HG03135 (cell line): ENCODE measurements around the gene RAD9B.
"Not testable (repeated sequence)": the region's sequence is repeated elsewhere in the genome, so short reads cannot be mapped to it uniquely, and the experiment has no call there.

Experiments
- ATAC-seq: cut with Tn5 transposase; IDR thresholded peaks from one replicate; pipeline ENCODE4 v1.9.1; 2021; ENCODE audit warnings: mild to moderate bottlenecking, moderate library complexity; ENCODE audit not compliant: unreplicated experiment

The RAD9B gene

GRCh38 chr12:110501752-110502738 is at the start of gene RAD9B, which contains the start of gene VPS29:
Gene RAD9B, plus strand, starts transcription at chr12:110502331. Its CDS starts 7 bp downstream, at chr12:110502338.
Gene VPS29, minus strand, starts transcription at chr12:110502111. Its CDS starts 60 bp downstream, at chr12:110502051.
- ATAC-seq = peak; percentile 90

GRCh38 chr12:110453569-110454296 is 48.4 kb upstream of the RAD9B start:
- ATAC-seq = no peak

DNA sequence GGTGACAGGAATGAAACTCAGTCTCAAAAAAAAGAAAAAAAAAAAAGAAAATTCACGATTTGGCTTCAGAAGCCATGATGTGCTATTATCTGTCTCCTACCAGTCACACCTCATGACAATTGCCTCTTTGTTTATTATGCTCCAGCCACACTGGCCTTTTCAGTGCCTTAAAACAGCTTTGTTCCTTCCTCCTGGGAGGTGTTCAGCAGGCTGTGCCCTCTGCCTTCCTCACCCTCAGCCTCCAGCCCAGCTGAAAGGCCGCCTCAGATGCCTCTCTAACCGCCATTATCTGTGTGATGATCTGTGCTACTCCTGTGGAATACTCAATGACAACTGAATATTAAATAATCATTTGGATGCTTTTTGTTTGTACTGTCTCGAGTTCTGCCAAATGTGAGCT is 43.4 kb upstream of the RAD9B start:
- no peak for ATAC-seq

DNA sequence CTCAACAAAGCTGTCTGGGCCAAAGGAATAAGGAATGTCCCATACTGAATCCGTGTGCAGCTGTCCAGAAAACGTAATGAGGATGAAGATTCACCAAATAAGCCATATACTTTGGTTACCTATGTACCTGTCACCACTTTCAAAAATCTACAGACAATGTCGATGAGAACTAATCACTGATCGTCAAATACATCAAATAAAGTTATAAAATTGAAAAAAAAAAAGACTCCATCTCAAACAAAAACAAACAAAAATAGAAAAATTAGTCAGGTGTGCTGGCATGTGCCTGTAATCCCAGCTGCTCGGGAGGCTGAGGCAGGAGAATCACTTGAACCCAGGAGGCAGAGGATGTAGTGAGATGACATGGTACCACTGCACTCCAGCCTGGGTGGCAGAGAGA is 40.9 kb upstream of the RAD9B start:
- ATAC-seq = not testable (repeated sequence)

DNA sequence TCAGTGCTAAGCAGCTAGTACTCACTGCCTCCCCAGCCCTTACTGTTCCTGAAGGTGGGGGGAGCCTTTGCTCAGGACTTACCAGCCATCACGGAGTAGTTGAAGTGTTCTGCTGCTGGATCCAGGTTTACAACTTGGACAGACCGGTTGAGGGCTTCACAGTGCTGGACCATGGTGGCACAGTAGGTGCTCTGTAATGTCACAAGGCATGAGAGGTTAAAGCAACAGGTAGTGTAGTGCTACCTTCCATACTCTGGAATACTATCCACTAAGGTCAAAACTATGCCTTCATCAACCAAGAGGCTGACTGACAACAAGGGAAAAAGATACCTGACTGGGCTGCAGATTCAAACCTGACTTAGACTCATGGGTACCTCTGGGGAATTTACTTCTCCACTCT is 37.1 kb upstream of the RAD9B start:
- no peak for ATAC-seq

DNA sequence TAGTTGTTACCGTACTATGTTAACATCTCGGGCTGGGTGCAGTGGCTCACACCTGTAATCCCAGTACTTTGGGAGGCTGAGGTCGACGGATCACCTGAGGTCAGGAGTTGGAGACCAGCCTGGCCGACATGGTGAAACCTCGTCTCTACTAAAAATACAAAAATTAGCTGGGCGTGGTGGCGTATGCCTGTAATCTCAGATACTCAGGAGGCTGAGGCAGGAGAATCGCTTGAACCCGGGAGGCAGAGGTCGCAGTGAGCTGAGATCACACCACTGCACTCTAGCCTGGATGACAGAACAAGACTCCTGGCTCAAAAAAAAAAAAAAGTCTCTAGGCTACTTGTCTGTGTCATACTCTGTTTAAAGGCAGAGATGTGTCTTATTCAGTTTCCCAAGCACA is 36.4 kb upstream of the RAD9B start:
- ATAC-seq = not testable (repeated sequence)

- no peak for ATAC-seq
Measured at GRCh38 chr12:110466791-110467190, 35.3 kb upstream of the RAD9B start.

DNA sequence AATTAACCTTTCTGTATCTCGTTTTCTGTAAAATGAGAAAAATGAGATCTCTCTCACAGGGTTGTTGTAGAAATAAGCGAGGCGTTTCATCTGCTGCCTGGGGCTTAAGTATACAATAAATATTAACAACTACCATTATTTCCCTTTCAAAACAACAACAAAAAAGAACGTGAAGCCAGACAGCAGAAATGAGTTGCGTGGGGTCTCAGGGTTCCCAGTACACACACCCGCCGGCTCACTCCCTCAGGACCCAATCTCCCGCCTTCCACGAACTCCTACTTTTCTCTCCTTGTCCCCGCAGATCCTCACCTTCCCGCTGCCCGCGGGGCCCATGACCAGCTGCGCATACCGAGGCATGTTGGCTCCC is 34.3 kb upstream of the RAD9B start:
- ATAC-seq = no peak

DNA sequence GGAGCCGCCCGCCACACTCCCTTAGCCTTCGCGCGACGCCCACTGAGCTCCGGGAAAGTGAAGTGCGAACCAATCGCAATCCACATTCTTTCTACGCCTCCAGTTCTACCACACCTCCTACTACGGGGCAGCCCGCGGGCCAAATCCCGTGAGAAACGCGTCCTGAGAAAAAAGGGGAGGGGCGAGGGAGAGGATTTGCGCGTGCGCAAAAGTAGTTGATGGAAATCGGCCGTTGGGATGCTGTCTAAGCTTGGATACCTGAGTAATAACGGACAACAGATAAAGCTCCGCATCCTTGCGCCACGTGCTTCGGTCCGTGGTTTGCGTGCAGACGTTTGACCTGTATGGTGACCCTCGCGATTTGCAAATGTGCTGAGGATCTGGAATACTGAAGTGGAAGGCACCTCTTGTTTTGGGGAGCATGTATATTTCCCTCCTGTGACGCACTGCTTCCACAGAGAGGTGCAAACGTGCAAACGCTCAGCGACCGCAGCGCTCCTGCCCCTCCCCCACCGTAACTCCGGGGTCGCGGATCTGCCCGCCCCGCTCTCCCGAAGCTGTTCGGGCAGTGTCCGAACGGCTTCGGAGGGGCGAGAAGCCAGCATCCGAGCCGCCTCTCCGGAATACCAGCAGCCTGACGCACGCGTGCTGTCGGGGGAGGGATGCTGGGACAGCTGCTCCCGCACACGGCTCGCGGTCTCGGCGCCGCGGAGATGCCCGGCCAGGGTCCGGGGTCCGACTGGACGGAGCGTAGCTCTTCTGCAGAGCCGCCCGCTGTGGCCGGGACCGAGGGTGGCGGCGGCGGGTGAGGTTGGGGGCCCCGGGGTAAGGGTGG is 33.7 kb upstream of the RAD9B start, which contains the start of the genes FAM216A and GPN3:
FAM216A (plus strand) TSS at position 632 of the 835 bp plus-strand sequence; CDS start at position 663, 31 bp downstream.
GPN3 (minus strand) TSS at position 44 of the 835 bp plus-strand sequence. CDS start 54 bp downstream, outside the sequence.
- peak; percentile 72 for ATAC-seq

GRCh38 chr12:110475426-110475825 is 26.7 kb upstream of the RAD9B start:
- no peak for ATAC-seq

- no peak for ATAC-seq
Measured at GRCh38 chr12:110498984-110499706, 3.0 kb upstream of the RAD9B start.

DNA sequence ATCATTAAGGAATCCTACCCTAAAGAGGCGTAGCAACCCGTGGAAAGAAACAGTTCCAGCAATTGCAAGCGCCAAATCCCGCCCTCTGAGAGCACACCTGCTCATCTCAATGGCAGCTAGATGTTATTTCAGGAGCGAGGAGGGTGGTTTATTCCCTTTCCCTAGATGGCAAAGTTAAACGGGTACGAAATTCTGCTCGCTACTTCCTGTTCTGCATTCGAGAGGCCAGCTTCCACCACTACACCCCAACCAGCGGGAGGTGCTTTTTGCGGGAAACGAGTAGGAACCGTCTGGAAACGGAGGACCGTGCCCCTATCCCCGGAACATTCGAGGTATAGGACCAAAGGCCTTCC is 756 bp upstream of the RAD9B start:
- ATAC-seq = peak; percentile 3

GRCh38 chr12:110503432-110503831 is 1.3 kb downstream of the RAD9B start:
- no peak for ATAC-seq

GRCh38 chr12:110505332-110505731 is 3.2 kb downstream of the RAD9B start:
- ATAC-seq = no peak

GRCh38 chr12:110508071-110508586 is 6.0 kb downstream of the RAD9B start:
- ATAC-seq = no peak

GRCh38 chr12:110513842-110514241 is 11.7 kb downstream of the RAD9B start:
- no peak for ATAC-seq

GRCh38 chr12:110514363-110514762 is 12.2 kb downstream of the RAD9B start:
- ATAC-seq = no peak

GRCh38 chr12:110516995-110517394 is 14.9 kb downstream of the RAD9B start:
- no peak for ATAC-seq

DNA sequence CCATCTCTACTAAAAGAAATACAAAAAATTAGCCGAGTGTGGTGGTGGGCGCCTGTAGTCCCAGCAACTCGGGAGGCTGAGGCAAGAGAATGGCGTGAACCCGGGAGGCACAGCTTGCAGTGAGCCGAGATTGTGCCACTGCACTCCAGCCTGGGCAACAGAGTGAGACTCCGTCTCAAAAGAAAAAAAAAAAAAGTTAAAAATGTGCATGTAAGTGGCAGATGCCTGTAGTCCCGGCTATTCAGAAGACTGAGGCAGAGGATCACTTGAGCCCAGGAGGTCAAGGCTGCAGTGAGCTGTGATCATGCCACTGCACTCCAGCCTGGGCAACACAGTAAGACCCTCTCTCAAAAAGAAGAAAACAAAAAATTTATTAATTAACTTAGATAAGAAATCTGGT is 15.9 kb downstream of the RAD9B start:
- ATAC-seq = not testable (repeated sequence)
